ENCODE measurements around the gene C6orf62.
"Not testable (repeated sequence)": the region's sequence is repeated elsewhere in the genome, so short reads cannot be mapped to it uniquely, and the experiment has no call there.

The C6orf62 gene

GRCh38 chr6:24663189-24663588 is 55.8 kb downstream of the C6orf62 start:
- DNase-seq (ENCODE audit: low spot score) (no peak), ATAC-seq (ENCODE audit: low read depth) (no peak)
- H3K36me3 ChIP-seq (ENCODE audit: low read depth) = peaks cover 31% of the 10 kb centered on the region
- H3K4me3 ChIP-seq (ENCODE audit: severe bottlenecking) = no peak overlapping the region
- H3K27me3 ChIP-seq (ENCODE audit: insufficient read depth, poor library complexity, severe bottlenecking) = no peaks in the 10 kb centered on the region
- peaks cover 7% of the 10 kb centered on the region for H3K4me1 ChIP-seq (ENCODE audit: insufficient read depth, poor library complexity, severe bottlenecking)
- TF ChIP-seq CTCF (IDR thresholded peaks at IDR 0.05; ENCODE audit: poor library complexity, severe bottlenecking) = no peak
- H3K27ac ChIP-seq (ENCODE audit: poor library complexity, severe bottlenecking) = no peak overlapping the region
- H3K9me3 ChIP-seq (ENCODE audit: severe bottlenecking) = no peaks in the 10 kb centered on the region

GRCh38 chr6:24662236-24662635 is 56.7 kb downstream of the C6orf62 start:
- ATAC-seq (ENCODE audit: low read depth) = no peak
- no peak for DNase-seq (ENCODE audit: low spot score)
- Histone ChIP-seq H3K27me3 (ENCODE audit: insufficient read depth, poor library complexity, severe bottlenecking) (no peaks in the 10 kb centered on the region), H3K4me3 (ENCODE audit: severe bottlenecking) (no peak overlapping the region), H3K4me1 (ENCODE audit: insufficient read depth, poor library complexity, severe bottlenecking) (peaks cover 7% of the 10 kb centered on the region), H3K36me3 (ENCODE audit: low read depth) (peaks cover 40% of the 10 kb centered on the region), H3K9me3 (ENCODE audit: severe bottlenecking) (no peaks in the 10 kb centered on the region), H3K27ac (ENCODE audit: poor library complexity, severe bottlenecking) (no peak overlapping the region)
- TF ChIP-seq CTCF (IDR thresholded peaks at IDR 0.05; ENCODE audit: poor library complexity, severe bottlenecking) = no peak

DNA sequence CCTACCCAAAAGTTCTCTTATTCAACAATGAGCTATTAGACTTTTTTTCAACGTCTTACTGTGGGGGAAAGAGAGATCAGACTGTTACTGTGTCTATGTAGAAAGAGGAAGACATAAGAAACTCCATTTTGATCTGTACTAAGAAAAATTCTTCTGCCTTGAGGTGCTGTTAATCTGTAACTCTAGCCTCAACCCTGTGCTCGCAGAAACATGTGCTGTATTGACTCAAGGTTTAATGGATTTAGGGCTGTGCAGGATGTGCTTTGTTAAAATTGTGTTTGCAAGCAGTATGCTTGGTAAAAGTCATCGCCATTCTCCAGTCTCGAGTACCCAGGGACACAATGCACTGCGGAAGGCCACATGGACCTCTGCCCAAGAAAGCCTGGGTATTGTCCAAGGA is 57.2 kb downstream of the C6orf62 start:
- not testable (repeated sequence) for ATAC-seq (ENCODE audit: low read depth)

DNA sequence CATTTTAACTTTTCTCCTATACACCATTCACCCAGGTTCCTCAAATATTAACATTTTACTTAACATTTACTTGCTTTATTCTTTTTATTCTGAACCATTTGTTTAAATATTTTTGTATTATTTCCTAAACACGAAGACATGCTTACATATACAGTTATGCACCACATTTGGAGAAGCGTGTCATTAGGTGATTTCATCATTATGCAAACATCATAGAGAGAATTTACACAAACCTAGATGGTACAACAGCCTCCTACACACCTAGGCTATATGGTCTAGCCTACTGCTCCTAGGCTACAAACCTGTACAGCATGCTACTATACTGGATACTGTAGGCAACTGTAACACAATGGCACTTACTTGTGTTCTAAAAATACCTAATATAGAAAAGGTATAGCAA is 58.8 kb downstream of the C6orf62 start:
- Histone ChIP-seq H3K9me3 (ENCODE audit: severe bottlenecking) (no peaks in the 10 kb centered on the region), H3K4me1 (ENCODE audit: insufficient read depth, poor library complexity, severe bottlenecking) (peaks cover 5% of the 10 kb centered on the region), H3K27ac (ENCODE audit: poor library complexity, severe bottlenecking) (no peak overlapping the region), H3K4me3 (ENCODE audit: severe bottlenecking) (no peak overlapping the region), H3K27me3 (ENCODE audit: insufficient read depth, poor library complexity, severe bottlenecking) (no peaks in the 10 kb centered on the region), H3K36me3 (ENCODE audit: low read depth) (peaks cover 52% of the 10 kb centered on the region)
- ATAC-seq (ENCODE audit: low read depth) (no peak), DNase-seq (ENCODE audit: low spot score) (no peak)
- no peak for TF ChIP-seq CTCF (IDR thresholded peaks at IDR 0.05; ENCODE audit: poor library complexity, severe bottlenecking)

More for the DNA sequence above, 57.2 kb downstream of the C6orf62 start:
- not testable (repeated sequence) for H3K27me3 ChIP-seq (ENCODE audit: insufficient read depth, poor library complexity, severe bottlenecking); H3K4me1 ChIP-seq (ENCODE audit: insufficient read depth, poor library complexity, severe bottlenecking); H3K9me3 ChIP-seq (ENCODE audit: severe bottlenecking); H3K4me3 ChIP-seq (ENCODE audit: severe bottlenecking); DNase-seq (ENCODE audit: low spot score); H3K27ac ChIP-seq (ENCODE audit: poor library complexity, severe bottlenecking)
- peaks cover 45% of the 10 kb centered on the region for H3K36me3 ChIP-seq (ENCODE audit: low read depth)

GRCh38 chr6:24659561-24659960 is 59.4 kb downstream of the C6orf62 start:
- H3K9me3 ChIP-seq (ENCODE audit: severe bottlenecking) = no peaks in the 10 kb centered on the region
- no peak overlapping the region for H3K4me3 ChIP-seq (ENCODE audit: severe bottlenecking)
- ATAC-seq (ENCODE audit: low read depth) (no peak), DNase-seq (ENCODE audit: low spot score) (no peak)
- peaks cover 4% of the 10 kb centered on the region for H3K4me1 ChIP-seq (ENCODE audit: insufficient read depth, poor library complexity, severe bottlenecking)
- TF ChIP-seq CTCF (IDR thresholded peaks at IDR 0.05; ENCODE audit: poor library complexity, severe bottlenecking) = no peak
- peaks cover 51% of the 10 kb centered on the region for H3K36me3 ChIP-seq (ENCODE audit: low read depth)
- H3K27ac ChIP-seq (ENCODE audit: poor library complexity, severe bottlenecking) = no peak overlapping the region
- H3K27me3 ChIP-seq (ENCODE audit: insufficient read depth, poor library complexity, severe bottlenecking) = no peaks in the 10 kb centered on the region
